Astrocyte of the spinal cord (primary cell): ENCODE results near the gene TPP1.

Source experiments
- DNase-seq: peaks from one replicate; pipeline ENCODE4 v3.0.0; 2011; ENCODE audit warnings: low read depth, low spot score
- H3K4me3 ChIP-seq: 2 replicates; pipeline ENCODE4 v1.5.1; 2011; ENCODE audit warnings: low read depth, mild to moderate bottlenecking, low read length, moderate library complexity
- in situ Hi-C: cut with HindIII; loops from 2 replicates; pipeline ENCODE4 v1.10.0; 2017; ENCODE audit warnings: low sequenced_read_pairs
- TF ChIP-seq, protein P1 (sequence below): IDR thresholded peaks from 2 replicates; pipeline ENCODE4 v1.5.1; 2012; ENCODE audit warnings: low read depth, mild to moderate bottlenecking, low read length, inconsistent platforms

TPP1 gene

DNA sequence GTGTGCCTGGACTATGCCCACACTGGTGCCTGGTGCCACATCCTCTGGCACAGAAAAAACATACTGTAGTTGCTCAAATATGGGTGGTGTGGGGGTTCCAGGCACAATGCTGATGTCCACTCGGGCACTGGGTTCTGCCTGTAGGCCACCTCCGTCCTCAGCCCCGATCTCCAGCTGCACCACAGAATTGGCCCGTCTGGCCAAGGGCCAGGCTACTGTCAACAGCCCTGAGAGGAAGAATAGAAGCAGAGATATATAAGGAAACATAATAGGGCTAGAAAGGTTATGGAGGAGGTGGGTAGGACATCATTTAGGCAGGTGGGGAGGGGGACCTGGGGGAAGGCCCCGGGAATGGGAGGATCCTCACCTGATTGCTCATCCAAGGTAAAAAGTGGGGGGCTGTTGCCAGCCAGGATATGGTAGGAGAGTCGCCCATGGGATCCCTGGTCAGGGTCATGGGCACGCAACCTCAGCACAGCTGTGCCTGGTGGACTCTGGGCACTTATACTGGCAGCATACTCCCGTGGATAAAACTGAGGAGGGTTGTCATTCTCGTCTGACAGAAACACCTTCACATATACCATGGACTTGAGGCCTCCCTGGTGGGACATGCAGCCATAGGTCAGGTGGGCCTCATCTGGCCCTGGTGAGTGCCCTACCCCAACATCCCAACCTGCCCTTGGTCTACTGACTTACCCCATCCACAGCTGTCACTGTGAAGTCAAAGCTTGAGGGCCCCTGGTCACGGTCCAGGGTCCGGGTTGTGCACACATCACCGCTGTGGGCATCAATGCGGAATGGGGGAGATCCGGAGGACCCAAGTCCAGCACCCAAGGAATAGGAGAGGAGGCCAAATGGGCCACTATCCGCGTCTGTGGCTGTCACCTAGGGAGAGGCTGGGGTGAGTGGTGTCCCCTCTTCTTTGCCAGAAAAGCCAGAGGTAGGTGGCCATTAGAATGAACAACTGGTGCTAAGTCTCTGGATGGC, 14.5 kb upstream of the TPP1 start:
- no peak for DNase-seq
- in situ Hi-C loops = no loop called here
- TF ChIP-seq, protein P1, sequence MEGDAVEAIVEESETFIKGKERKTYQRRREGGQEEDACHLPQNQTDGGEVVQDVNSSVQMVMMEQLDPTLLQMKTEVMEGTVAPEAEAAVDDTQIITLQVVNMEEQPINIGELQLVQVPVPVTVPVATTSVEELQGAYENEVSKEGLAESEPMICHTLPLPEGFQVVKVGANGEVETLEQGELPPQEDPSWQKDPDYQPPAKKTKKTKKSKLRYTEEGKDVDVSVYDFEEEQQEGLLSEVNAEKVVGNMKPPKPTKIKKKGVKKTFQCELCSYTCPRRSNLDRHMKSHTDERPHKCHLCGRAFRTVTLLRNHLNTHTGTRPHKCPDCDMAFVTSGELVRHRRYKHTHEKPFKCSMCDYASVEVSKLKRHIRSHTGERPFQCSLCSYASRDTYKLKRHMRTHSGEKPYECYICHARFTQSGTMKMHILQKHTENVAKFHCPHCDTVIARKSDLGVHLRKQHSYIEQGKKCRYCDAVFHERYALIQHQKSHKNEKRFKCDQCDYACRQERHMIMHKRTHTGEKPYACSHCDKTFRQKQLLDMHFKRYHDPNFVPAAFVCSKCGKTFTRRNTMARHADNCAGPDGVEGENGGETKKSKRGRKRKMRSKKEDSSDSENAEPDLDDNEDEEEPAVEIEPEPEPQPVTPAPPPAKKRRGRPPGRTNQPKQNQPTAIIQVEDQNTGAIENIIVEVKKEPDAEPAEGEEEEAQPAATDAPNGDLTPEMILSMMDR = no peak
- no peak overlapping the region for H3K4me3 ChIP-seq

DNA sequence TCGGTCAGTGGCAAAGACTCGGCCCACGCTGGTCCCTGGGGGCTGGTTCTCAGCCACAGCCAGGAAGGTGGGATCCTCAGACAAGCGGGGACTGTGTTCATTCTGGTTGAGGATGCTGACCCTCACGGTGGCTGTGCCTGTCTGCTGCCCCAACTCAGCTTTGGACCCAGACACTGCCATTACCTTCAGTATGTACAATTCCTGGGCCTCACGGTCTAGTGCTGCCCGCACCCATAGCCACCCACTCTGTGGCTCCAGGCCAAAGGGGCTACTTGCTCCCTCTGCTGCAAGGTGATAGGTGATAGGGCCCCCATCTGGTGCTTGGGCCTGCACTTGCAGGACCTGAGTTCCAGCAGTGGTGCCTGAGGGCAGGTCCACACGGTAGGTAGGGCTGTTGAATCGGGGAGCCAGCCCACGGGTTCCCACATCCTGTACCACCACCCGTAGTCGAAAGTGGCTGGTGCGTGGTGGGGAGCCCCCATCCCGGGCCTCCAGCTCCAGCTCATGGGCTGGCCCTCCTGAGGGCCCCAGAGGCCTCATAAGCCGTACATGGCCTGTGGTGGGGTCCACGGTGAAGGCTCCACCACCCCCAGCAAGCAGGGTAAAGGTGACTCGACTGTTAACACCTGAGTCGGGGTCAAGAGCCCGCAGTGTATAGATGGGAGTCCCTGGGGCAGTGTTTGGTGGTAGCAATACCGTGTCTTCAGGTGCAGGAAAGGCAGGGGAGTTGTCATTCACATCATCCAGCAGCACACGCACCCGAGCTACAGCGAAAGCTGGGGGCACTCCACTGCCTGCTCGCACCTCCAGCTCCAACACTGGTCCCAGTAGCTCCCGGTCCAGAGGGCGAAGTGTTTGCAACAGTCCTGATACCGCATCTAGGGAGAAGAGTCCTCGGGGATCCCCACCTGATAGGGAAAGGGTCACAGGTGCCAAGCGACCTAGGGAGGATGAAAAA, 13.2 kb upstream of the TPP1 start:
- H3K4me3 ChIP-seq = no peak overlapping the region
- TF ChIP-seq, protein P1 = no peak
- in situ Hi-C loops = no loop called here
- no peak for DNase-seq

DNA sequence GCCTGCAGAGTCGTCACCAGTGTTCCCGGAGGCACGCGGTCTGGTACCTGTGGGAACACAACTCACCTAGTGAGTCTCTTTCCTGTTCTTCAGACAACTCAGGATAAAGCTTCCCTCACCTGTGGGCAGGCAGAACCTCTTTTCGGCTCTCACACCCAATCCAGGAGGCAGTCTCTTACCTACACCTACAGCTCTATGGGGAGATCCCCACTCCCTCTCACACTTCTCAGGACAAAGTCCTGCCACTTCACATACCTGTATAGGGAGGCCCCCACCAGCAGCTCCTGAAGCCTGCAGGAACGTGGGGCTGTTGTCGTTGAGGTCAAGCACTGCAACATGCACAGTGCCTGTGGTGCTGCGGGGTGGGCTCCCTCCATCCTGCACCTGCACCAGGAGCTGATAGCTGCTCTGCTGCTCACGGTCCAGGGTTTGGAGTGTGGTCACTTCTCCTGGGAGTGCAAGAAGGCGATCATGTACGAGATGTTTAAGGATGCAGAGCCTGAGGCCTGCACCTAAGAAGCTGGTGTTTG, 12.2 kb upstream of the TPP1 start:
- H3K4me3 ChIP-seq = no peak overlapping the region
- in situ Hi-C loops = no loop called here
- TF ChIP-seq, protein P1 = no peak
- no peak for DNase-seq

DNA sequence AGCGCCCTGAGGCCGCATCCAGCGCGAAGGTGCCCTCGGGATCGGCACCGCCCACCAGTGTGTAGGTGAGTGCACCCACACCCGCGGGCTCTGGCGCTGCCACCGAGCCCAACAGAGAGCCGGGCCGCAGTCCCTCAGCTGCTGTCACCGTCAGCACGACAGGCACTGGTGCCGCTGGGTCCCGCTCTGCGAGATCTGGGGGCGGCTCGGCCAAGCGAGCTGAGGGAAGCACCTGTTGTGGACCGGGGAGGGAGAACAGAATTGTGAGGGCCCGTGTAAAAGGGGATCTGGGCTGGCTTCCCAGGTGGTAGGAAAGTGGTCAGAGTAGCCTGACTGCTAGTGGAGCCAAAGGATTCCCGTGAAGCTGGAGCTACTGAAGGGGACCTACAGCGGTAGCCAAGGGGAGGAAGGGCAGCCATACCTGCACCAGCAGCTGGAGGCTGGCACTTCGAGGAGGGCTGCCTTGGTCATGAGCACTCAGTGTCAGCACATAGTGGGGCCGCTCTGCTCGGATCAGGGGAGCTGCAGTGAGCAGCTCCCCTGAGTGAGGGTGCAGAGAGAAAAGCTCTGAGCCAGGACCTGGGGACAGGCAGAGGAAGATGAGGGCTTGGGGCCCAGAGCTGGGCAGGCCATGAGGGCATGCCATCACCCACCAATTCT, 11.5 kb upstream of the TPP1 start:
- TF ChIP-seq, protein P1 = no peak
- in situ Hi-C loops = no loop called here
- DNase-seq = no peak
- H3K4me3 ChIP-seq = no peak overlapping the region

DNA sequence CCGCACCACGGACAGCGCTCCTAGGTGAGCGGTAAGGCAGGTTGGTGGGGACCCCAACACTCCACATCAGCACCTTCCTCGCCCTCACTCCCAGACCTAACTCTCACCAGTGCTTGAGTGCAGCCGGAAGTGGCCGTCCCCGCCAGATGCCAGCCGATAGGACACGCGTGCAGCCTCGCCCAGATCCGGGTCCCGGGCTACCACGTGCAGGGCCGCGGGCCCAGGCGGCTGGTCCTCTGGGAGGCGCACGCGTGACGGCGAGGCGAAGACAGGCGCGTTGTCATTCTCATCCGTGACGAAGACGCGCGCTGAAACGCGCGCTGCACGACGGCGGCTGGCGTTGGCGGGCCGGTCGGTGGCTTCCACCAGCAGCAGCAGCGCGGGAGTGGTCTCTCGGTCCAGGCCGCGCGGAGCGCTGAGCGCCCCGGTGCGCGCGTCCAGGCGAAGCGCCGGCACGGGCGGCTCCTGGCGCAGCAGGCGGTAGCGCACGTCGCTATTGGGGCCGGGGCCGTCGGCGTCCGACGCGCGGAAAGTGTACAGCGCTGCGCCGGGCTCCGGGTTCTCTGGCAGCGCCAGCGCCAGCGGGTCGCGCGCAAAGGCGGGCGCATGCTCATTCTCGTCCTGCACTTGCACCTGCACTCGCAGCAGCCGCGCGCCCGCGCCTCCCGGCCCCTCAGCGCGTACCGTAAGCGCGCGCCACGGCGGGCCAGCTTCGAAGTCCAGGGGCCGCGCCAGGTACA, 10.8 kb upstream of the TPP1 start:
- TF ChIP-seq, protein P1 = no peak
- in situ Hi-C loops = no loop called here
- DNase-seq = no peak
- H3K4me3 ChIP-seq = no peak overlapping the region
